ENCODE data around the gene DRC3.
A peak's percentile ranks its signal among the peaks of the same experiment; 100 is the strongest.

Gene DRC3

GRCh38 chr17:18025241-18025944 is 52.7 kb downstream of the DRC3 start:
- DNase-seq, result no peak

GRCh38 chr17:18025945-18026776 is 53.5 kb downstream of the DRC3 start:
- DNase-seq, result peak; percentile 40

- no peak for DNase-seq
These were observed 54.6 kb downstream of the DRC3 start for GRCh38 chr17:18027280-18027679.

GRCh38 chr17:18028114-18028951 is 55.7 kb downstream of the DRC3 start:
- DNase-seq, result peak; percentile 49

- DNase-seq, result no peak
These were observed 56.4 kb downstream of the DRC3 start for GRCh38 chr17:18028952-18029540.

- DNase-seq, result no peak
These were observed 59.3 kb downstream of the DRC3 start for GRCh38 chr17:18031955-18032354.

GRCh38 chr17:18033442-18034099 is 60.9 kb downstream of the DRC3 start:
- DNase-seq, result peak; percentile 84

- DNase-seq, result no peak
These were observed 63.0 kb downstream of the DRC3 start for GRCh38 chr17:18035704-18036103.

GRCh38 chr17:18037486-18037885 is 64.8 kb downstream of the DRC3 start:
- no peak for DNase-seq

- no peak for DNase-seq
These were observed 65.6 kb downstream of the DRC3 start for GRCh38 chr17:18038149-18038850.

GRCh38 chr17:18038861-18039534 is 66.3 kb downstream of the DRC3 start, which contains the start of the genes ATPAF2 and GID4:
Gene ATPAF2, minus strand, starts transcription at chr17:18039168. Its CDS starts 155 bp downstream, at chr17:18039013.
Gene GID4, plus strand, starts transcription at chr17:18039408. Its CDS starts 57 bp downstream, at chr17:18039465.
- DNase-seq, result peak; percentile 95

- no peak for DNase-seq
These were observed 67.0 kb downstream of the DRC3 start for GRCh38 chr17:18039535-18040260.

- no peak for DNase-seq
These were observed 67.7 kb downstream of the DRC3 start for GRCh38 chr17:18040261-18040858.

- DNase-seq, result no peak
These were observed 69.1 kb downstream of the DRC3 start for GRCh38 chr17:18041776-18042175.

- DNase-seq, result no peak
These were observed 70.3 kb downstream of the DRC3 start for GRCh38 chr17:18042983-18043382.

GRCh38 chr17:18043491-18043890 is 70.8 kb downstream of the DRC3 start:
- no peak for DNase-seq

GRCh38 chr17:18044609-18045008 is 71.9 kb downstream of the DRC3 start:
- DNase-seq, result no peak

- no peak for DNase-seq
These were observed 73.2 kb downstream of the DRC3 start for GRCh38 chr17:18045691-18046350.

- no peak for DNase-seq
These were observed 82.9 kb downstream of the DRC3 start for GRCh38 chr17:18055597-18055996.
